Measurements from ENCODE around the gene IFNG. TPM values are rescaled to one million over a fixed set of nuclear protein-coding genes. Genes with fewer than 3 reads are reported as not detected.

Gene IFNG
- total and polyA plus RNA-seq, 2 experiments from 2014 or later: 0.11 TPM; not detected in 1

GRCh38 chr12:68180792-68181744 is 21.5 kb upstream of the IFNG start:
- Histone ChIP-seq H3K27ac (no peak overlapping the region), H3K4me3 (no peak overlapping the region), H3K27me3 (no peaks in the 10 kb centered on the region), H3K4me1 (ENCODE audit: low read depth) (no peaks in the 10 kb centered on the region), H3K36me3 (no peaks in the 10 kb centered on the region), H3K9me3 (ENCODE audit: low read depth) (no peaks in the 10 kb centered on the region)
- DNase-seq (ENCODE audit: low read depth in 1 of 2, low spot score in 1 of 2): peak in 1 of 2 donors; percentile 47
- TF ChIP-seq, protein P1, sequence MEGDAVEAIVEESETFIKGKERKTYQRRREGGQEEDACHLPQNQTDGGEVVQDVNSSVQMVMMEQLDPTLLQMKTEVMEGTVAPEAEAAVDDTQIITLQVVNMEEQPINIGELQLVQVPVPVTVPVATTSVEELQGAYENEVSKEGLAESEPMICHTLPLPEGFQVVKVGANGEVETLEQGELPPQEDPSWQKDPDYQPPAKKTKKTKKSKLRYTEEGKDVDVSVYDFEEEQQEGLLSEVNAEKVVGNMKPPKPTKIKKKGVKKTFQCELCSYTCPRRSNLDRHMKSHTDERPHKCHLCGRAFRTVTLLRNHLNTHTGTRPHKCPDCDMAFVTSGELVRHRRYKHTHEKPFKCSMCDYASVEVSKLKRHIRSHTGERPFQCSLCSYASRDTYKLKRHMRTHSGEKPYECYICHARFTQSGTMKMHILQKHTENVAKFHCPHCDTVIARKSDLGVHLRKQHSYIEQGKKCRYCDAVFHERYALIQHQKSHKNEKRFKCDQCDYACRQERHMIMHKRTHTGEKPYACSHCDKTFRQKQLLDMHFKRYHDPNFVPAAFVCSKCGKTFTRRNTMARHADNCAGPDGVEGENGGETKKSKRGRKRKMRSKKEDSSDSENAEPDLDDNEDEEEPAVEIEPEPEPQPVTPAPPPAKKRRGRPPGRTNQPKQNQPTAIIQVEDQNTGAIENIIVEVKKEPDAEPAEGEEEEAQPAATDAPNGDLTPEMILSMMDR (IDR thresholded peaks at IDR 0.05; ENCODE audit: low read depth, low read length): no peak

DNA sequence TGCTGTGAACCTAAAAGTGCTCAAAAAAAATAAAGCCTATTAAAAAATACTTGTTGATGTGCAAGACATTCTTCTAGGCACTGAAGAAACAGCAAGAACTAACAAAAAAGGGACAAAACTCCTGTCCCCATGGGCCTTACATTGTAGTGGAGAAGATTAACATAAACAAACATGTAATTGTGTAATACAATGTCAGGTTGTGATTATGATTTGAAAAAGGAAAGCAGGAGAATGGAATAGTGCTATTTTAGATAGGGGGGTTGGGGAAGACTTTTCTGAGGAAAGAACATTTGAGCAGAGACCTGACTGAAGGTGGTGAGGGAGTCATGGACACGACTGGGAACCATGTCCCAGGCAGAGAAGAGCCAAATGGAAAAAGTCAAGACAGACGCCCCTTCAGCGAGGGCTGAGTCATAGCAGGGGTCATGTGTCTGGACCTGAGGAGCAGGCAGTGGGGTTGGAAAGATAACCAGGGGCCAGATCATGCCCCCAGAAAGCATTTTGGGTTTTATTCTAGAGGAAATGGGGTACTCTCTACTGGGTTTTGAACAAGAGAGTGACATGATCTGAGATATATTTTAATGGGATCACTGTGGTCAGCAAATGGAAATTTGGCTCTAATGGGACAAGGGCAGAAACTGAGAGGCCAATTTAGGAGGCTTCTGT is 19.4 kb upstream of the IFNG start:
- Histone ChIP-seq H3K4me3 (no peak overlapping the region), H3K27ac (no peak overlapping the region), H3K9me3 (ENCODE audit: low read depth) (no peaks in the 10 kb centered on the region), H3K4me1 (ENCODE audit: low read depth) (no peaks in the 10 kb centered on the region), H3K27me3 (no peaks in the 10 kb centered on the region), H3K36me3 (no peaks in the 10 kb centered on the region)
- no peak for DNase-seq (ENCODE audit: low read depth in 1 of 2, low spot score in 1 of 2)
- TF ChIP-seq, protein P1 (IDR thresholded peaks at IDR 0.05; ENCODE audit: low read depth, low read length): no peak

- no peak overlapping the region for H3K4me3 ChIP-seq
- TF ChIP-seq, protein P1 (IDR thresholded peaks at IDR 0.05; ENCODE audit: low read depth, low read length): no peak
- no peaks in the 10 kb centered on the region for H3K27me3 ChIP-seq
- H3K36me3 ChIP-seq: no peaks in the 10 kb centered on the region
- H3K9me3 ChIP-seq (ENCODE audit: low read depth): no peaks in the 10 kb centered on the region
- DNase-seq (ENCODE audit: low read depth in 1 of 2, low spot score in 1 of 2): no peak
- no peaks in the 10 kb centered on the region for H3K4me1 ChIP-seq (ENCODE audit: low read depth)
- no peak overlapping the region for H3K27ac ChIP-seq
These were observed 18.6 kb upstream of the IFNG start for GRCh38 chr12:68178184-68178583.

DNA sequence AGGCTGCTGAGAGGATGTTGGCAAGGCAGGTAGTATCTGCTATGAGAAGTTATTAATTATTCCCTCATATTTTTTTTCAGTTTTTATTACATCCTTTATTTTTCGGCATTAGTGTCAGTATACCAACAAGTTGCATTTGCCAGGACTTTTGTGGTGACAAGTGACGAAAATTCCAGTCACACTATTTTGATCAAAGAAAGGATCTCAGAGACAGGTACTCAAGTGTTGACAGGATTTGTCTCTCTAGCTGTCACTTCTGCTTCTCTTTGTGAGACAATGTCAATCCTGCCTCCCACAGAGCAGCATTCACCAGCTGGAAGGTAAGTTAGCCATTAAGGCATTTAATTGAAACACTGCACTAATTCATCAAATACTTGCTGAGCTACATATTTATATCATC is 18.0 kb upstream of the IFNG start:
- no peaks in the 10 kb centered on the region for H3K36me3 ChIP-seq
- H3K4me1 ChIP-seq (ENCODE audit: low read depth): no peaks in the 10 kb centered on the region
- H3K9me3 ChIP-seq (ENCODE audit: low read depth): no peaks in the 10 kb centered on the region
- no peak overlapping the region for H3K4me3 ChIP-seq
- no peak for DNase-seq (ENCODE audit: low read depth in 1 of 2, low spot score in 1 of 2)
- no peak overlapping the region for H3K27ac ChIP-seq
- H3K27me3 ChIP-seq: no peaks in the 10 kb centered on the region
- TF ChIP-seq, protein P1 (IDR thresholded peaks at IDR 0.05; ENCODE audit: low read depth, low read length): no peak

GRCh38 chr12:68176257-68176656 is 16.7 kb upstream of the IFNG start:
- no peak overlapping the region for H3K4me3 ChIP-seq
- no peaks in the 10 kb centered on the region for H3K36me3 ChIP-seq
- TF ChIP-seq, protein P1 (IDR thresholded peaks at IDR 0.05; ENCODE audit: low read depth, low read length): no peak
- H3K9me3 ChIP-seq (ENCODE audit: low read depth): no peaks in the 10 kb centered on the region
- no peaks in the 10 kb centered on the region for H3K27me3 ChIP-seq
- no peaks in the 10 kb centered on the region for H3K4me1 ChIP-seq (ENCODE audit: low read depth)
- no peak for DNase-seq (ENCODE audit: low read depth in 1 of 2, low spot score in 1 of 2)
- H3K27ac ChIP-seq: no peak overlapping the region
